Neuron (in vitro differentiated cells): ENCODE data around the gene BPIFB1.

Experiments used
- H2AFZ ChIP-seq: one replicate; pipeline ENCODE4 v1.6.1; 2013; ENCODE audit warnings: low read depth, mild to moderate bottlenecking, inconsistent platforms, low read length, moderate library complexity
- H3K27me3 ChIP-seq: one replicate; pipeline ENCODE4 v1.6.1; 2013; ENCODE audit warnings: low read length; ENCODE audit not compliant: insufficient read depth
- H3K36me3 ChIP-seq: one replicate; pipeline ENCODE4 v1.6.1; 2013; ENCODE audit warnings: low read length; ENCODE audit not compliant: insufficient read depth
- H3K4me1 ChIP-seq: one replicate; pipeline ENCODE4 v1.6.1; 2013; ENCODE audit warnings: low read length; ENCODE audit not compliant: insufficient read depth
- H3K4me3 ChIP-seq: 2 replicates; pipeline ENCODE4 v1.5.1; 2013; ENCODE audit warnings: mild to moderate bottlenecking, low read length, moderate library complexity
- H3K9me3 ChIP-seq: one replicate; pipeline ENCODE4 v1.6.1; 2013; ENCODE audit warnings: low read length

Gene BPIFB1

GRCh38 chr20:33310327-33310899, 27.4 kb downstream of the BPIFB1 start:
- Histone ChIP-seq H3K4me3 (no peak overlapping the region), H2AFZ (no peak overlapping the region), H3K4me1 (no peaks in the 10 kb centered on the region), H3K9me3 (no peaks in the 10 kb centered on the region), H3K27me3 (no peaks in the 10 kb centered on the region), H3K36me3 (no peaks in the 10 kb centered on the region)

- Histone ChIP-seq H3K4me1 (no peaks in the 10 kb centered on the region), H3K9me3 (no peaks in the 10 kb centered on the region), H2AFZ (no peak overlapping the region), H3K4me3 (no peak overlapping the region), H3K36me3 (no peaks in the 10 kb centered on the region), H3K27me3 (no peaks in the 10 kb centered on the region)
Observed at GRCh38 chr20:33311011-33311410, 28.0 kb downstream of the BPIFB1 start.

GRCh38 chr20:33311996-33312395, 29.0 kb downstream of the BPIFB1 start:
- no peaks in the 10 kb centered on the region for H3K9me3 ChIP-seq

GRCh38 chr20:33312583-33312982, 29.6 kb downstream of the BPIFB1 start:
- H3K27me3 ChIP-seq, result peaks cover 9% of the 10 kb centered on the region
- no peaks in the 10 kb centered on the region for H3K4me1 ChIP-seq
- no peaks in the 10 kb centered on the region for H3K36me3 ChIP-seq
- H3K4me3 ChIP-seq, result no peak overlapping the region
- no peaks in the 10 kb centered on the region for H3K9me3 ChIP-seq
- no peak overlapping the region for H2AFZ ChIP-seq

More at GRCh38 chr20:33311996-33312395, 29.0 kb downstream of the BPIFB1 start:
- H3K4me3 ChIP-seq, result no peak overlapping the region
- H3K36me3 ChIP-seq, result no peaks in the 10 kb centered on the region
- H3K27me3 ChIP-seq, result peaks cover 5% of the 10 kb centered on the region
- H3K4me1 ChIP-seq, result no peaks in the 10 kb centered on the region
- no peak overlapping the region for H2AFZ ChIP-seq

DNA sequence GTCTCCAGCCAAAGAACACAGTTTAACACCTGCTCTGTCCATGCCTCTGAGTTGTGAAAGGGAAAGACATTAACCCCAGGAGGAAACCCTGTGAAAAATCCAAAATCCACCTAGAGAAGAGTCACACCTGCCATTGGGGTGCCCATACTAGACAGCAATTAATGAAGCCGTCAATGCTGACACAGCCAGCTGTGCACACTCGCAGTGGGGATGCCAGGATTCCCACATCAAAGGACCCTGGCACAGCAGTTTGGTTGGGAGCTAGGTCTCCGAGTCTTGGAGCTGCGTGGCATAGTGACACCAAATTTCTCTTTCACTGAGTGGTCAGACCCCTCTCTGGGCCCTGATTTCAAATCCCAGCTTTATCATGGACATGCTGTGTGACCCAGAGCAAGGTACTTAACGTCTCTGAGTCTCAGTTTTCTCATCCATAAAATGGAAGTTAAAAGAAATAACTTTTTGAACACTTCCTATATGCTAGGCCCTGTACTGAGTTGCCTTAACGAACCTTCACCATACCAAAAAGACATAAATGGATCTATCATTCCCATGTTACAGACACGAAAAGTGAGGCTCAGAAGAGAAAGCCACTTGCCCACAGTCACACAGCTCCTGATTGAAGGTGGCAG, 30.8 kb downstream of the BPIFB1 start:
- no peaks in the 10 kb centered on the region for H3K4me1 ChIP-seq
- H3K4me3 ChIP-seq, result no peak overlapping the region
- H3K36me3 ChIP-seq, result no peaks in the 10 kb centered on the region
- no peaks in the 10 kb centered on the region for H3K9me3 ChIP-seq
- no peak overlapping the region for H2AFZ ChIP-seq
- peaks cover 16% of the 10 kb centered on the region for H3K27me3 ChIP-seq

- no peak overlapping the region for H2AFZ ChIP-seq
- no peak overlapping the region for H3K4me3 ChIP-seq
- H3K36me3 ChIP-seq, result no peaks in the 10 kb centered on the region
- no peaks in the 10 kb centered on the region for H3K9me3 ChIP-seq
- H3K27me3 ChIP-seq, result peaks cover 26% of the 10 kb centered on the region
- no peaks in the 10 kb centered on the region for H3K4me1 ChIP-seq
Observed at GRCh38 chr20:33316343-33316742, 33.3 kb downstream of the BPIFB1 start.

GRCh38 chr20:33316958-33317357, 33.9 kb downstream of the BPIFB1 start:
- Histone ChIP-seq H2AFZ (no peak overlapping the region), H3K9me3 (no peaks in the 10 kb centered on the region), H3K4me3 (no peak overlapping the region), H3K27me3 (peaks cover 26% of the 10 kb centered on the region), H3K4me1 (no peaks in the 10 kb centered on the region), H3K36me3 (no peaks in the 10 kb centered on the region)

GRCh38 chr20:33317424-33318095, 34.5 kb downstream of the BPIFB1 start:
- H3K27me3 ChIP-seq, result peaks cover 26% of the 10 kb centered on the region
- H3K4me1 ChIP-seq, result no peaks in the 10 kb centered on the region
- no peak overlapping the region for H3K4me3 ChIP-seq
- H2AFZ ChIP-seq, result no peak overlapping the region
- no peaks in the 10 kb centered on the region for H3K36me3 ChIP-seq
- H3K9me3 ChIP-seq, result no peaks in the 10 kb centered on the region

- Histone ChIP-seq H3K27me3 (peaks cover 26% of the 10 kb centered on the region), H3K36me3 (no peaks in the 10 kb centered on the region)
Observed at GRCh38 chr20:33318096-33318429, 35.0 kb downstream of the BPIFB1 start.

DNA sequence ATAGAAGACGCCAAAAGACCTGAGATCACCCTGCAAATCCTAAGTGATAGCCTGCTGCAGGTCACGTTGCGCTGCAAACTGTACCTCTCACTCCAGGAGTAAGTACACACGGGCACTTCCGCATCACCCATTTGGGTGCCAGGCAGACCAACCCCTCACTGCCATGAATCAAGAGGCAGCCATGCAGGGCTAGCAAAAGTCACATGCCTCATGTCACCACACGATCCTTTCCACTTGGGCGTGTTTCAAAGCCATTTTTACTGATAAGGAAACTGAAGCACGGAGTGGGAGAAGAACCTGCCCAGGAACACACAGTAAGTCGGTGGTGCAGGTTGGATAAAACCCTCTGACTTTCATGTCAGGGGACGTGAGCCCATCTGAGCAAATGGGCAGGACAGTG, 37.0 kb downstream of the BPIFB1 start:
- Histone ChIP-seq H3K36me3 (no peaks in the 10 kb centered on the region), H2AFZ (no peak overlapping the region), H3K9me3 (no peaks in the 10 kb centered on the region), H3K27me3 (peaks cover 29% of the 10 kb centered on the region), H3K4me3 (no peak overlapping the region), H3K4me1 (no peaks in the 10 kb centered on the region)

More at GRCh38 chr20:33318096-33318429, 35.0 kb downstream of the BPIFB1 start:
- Histone ChIP-seq H3K4me3 (no peak overlapping the region), H3K4me1 (no peaks in the 10 kb centered on the region), H3K9me3 (no peaks in the 10 kb centered on the region), H2AFZ (no peak overlapping the region)

DNA sequence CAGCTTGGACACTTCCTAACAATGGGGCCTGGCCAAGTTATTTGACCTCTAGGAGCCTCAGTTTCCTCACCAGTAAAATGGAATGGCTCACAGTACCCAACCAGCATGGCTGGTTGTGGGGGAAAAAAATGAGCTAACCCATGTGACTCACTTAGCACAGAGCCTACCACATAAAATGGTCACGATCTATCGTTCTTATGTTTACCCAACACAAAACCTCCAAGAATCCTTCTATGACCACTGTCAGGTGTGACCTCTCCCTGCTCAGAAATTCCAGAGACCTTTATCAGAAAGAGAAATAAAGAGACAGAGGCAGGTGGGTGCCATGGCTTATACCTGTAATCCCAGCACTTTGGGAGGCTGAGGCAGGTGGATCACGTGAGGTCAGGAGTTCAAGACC, 39.4 kb downstream of the BPIFB1 start:
- Histone ChIP-seq H2AFZ (no peak overlapping the region), H3K27me3 (peaks cover 21% of the 10 kb centered on the region), H3K36me3 (no peaks in the 10 kb centered on the region), H3K4me3 (no peak overlapping the region), H3K9me3 (no peaks in the 10 kb centered on the region), H3K4me1 (no peaks in the 10 kb centered on the region)

- Histone ChIP-seq H2AFZ (no peak overlapping the region), H3K36me3 (no peaks in the 10 kb centered on the region), H3K4me1 (no peaks in the 10 kb centered on the region), H3K27me3 (peaks cover 14% of the 10 kb centered on the region), H3K4me3 (no peak overlapping the region), H3K9me3 (no peaks in the 10 kb centered on the region)
Observed at GRCh38 chr20:33323236-33323635, 40.2 kb downstream of the BPIFB1 start.

DNA sequence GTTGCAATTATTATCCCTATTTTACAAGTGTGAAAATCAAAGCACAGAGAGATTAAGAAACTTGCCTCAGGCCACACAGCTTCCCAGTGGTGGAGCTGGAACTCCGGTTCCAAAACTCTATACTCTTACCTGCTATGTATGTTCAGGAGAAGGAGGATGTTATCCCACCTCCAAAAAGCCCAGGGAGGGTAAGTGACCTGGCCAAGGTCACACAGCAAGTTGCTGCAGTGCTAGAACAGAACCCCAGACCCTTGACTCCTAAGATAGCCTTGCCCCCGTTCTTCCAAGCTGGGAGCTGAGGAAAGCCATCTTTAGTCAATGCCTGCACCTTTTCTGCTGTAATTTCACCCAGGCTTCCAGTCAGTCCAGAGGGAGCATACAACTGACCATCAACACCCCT, 42.3 kb downstream of the BPIFB1 start:
- H3K9me3 ChIP-seq, result no peaks in the 10 kb centered on the region
- H2AFZ ChIP-seq, result no peak overlapping the region
- no peaks in the 10 kb centered on the region for H3K4me1 ChIP-seq
- no peak overlapping the region for H3K4me3 ChIP-seq
- H3K36me3 ChIP-seq, result no peaks in the 10 kb centered on the region
- peaks cover 21% of the 10 kb centered on the region for H3K27me3 ChIP-seq
